Body of pancreas (tissue), 4 donors: ENCODE measurements around the gene DISP3. TPM values are rescaled to one million over a fixed set of nuclear protein-coding genes. Genes with fewer than 3 reads are reported as not detected.

Experiments
- ATAC-seq: fragments of 150-250 bp; one replicate; pipeline ENCODE4 v1.9.1; 2016
- DNase-seq, 4 donors: peaks; one replicate each; pipeline ENCODE4 v3.0.0-alpha.2; 2019
- H3K27ac ChIP-seq, 4 donors: fragments of 200-600 bp; sonication (generic); 1 replicate in 3 of 4; 2 replicates in 1 of 4; pipeline versions ENCODE4 v1.5.1 to v1.6.1; 2016 to 2019; ENCODE audit warnings: mild to moderate bottlenecking in 1 of 4, mixed read lengths in 1 of 4, moderate library complexity in 1 of 4
- H3K27me3 ChIP-seq, 2 donors: fragments of 200-600 bp; sonication (generic); one replicate each; pipeline ENCODE4 v1.6.0; 2016; ENCODE audit warnings: mild to moderate bottlenecking in 1 of 2
- H3K36me3 ChIP-seq, 2 donors: fragments of 200-600 bp; sonication (generic); replicated peaks in 1 of 2; 2 replicates each; pipeline ENCODE4 v1.5.1; 2016; ENCODE audit warnings: low read depth in 2 of 2; ENCODE audit not compliant: insufficient read depth in 1 of 2
- H3K4me1 ChIP-seq: fragments of 200-600 bp; sonication (generic); one replicate; pipeline ENCODE4 v1.6.0; 2016
- H3K4me3 ChIP-seq, 2 donors: fragments of 200-600 bp; sonication (generic); 1 replicate in 1 of 2; 2 replicates in 1 of 2; pipeline ENCODE4 v1.5.1; 2016 to 2019
- H3K9me3 ChIP-seq, 3 donors: fragments of 200-600 bp; sonication (generic); 1 replicate in 2 of 3; 2 replicates in 1 of 3; pipeline ENCODE4 v1.5.1; 2016
- CTCF ChIP-seq, 7 experiments: fragments of 450-650 bp in 4 of 7; fragments of 200-600 bp in 3 of 7; sonication (generic) in 3 of 7; IDR thresholded peaks; one replicate each; pipeline ENCODE4 v1.5.1; 2016 to 2019; ENCODE audit warnings: antibody characterized with exemption in 7 of 7
- POLR2A ChIP-seq, 3 donors: fragments of 450-650 bp; IDR thresholded peaks; one replicate each; pipeline ENCODE4 v1.6.1; 2016; ENCODE audit warnings: antibody characterized with exemption in 3 of 3, mild to moderate bottlenecking in 2 of 3
- WGBS, 2 donors: methylation state at CpG; one replicate each; pipeline ENCODE4 v1.1.5; 2017; 5-methylcytosine and 5-hydroxymethylcytosine counted together
- intact Hi-C: fragments of 100-400 bp; cut with DNase I; formaldehyde crosslinking; loops from one replicate; pipeline ENCODE4 v1.15.1; 2023
- total RNA-seq, 2 donors: library from RNA; depleted of rRNA; stranded (reverse); fragments of >200 nt; gene quantifications; one replicate each; pipeline ENCODE4 v1.1.0, GENCODE V29; 2016

The DISP3 gene
- total RNA-seq, 2 donors from 2014 or later: 0.33 TPM; not detected in 1

GRCh38 chr1:11471473-11471872 lies 7.5 kb upstream of the DISP3 start:
- no peak overlapping the region for H3K4me3 ChIP-seq
- no peak overlapping the region for H3K27ac ChIP-seq
- no peaks in the 10 kb centered on the region for H3K9me3 ChIP-seq
- no peaks in the 10 kb centered on the region for H3K36me3 ChIP-seq
- no peaks in the 10 kb centered on the region for H3K4me1 ChIP-seq
- TF ChIP-seq POLR2A (IDR thresholded peaks at IDR 0.05): no peak
- no peak for TF ChIP-seq CTCF (IDR thresholded peaks at IDR 0.05)
- 7 to 50% methylated on average over 1 of the region's 1 CpG for WGBS, 2 donors
- ATAC-seq: no peak
- no peaks in the 10 kb centered on the region for H3K27me3 ChIP-seq
- no peak for DNase-seq
- intact Hi-C loops: no loop called here

- ATAC-seq: no peak
- H3K36me3 ChIP-seq: no peaks in the 10 kb centered on the region
- no peak for DNase-seq
- no peaks in the 10 kb centered on the region for H3K4me1 ChIP-seq
- 73 to 76% methylated on average over 2 of the region's 2 CpGs for WGBS, 2 donors
- no peak overlapping the region for H3K4me3 ChIP-seq
- H3K27ac ChIP-seq: no peak overlapping the region
- no peaks in the 10 kb centered on the region for H3K9me3 ChIP-seq
- no peak for TF ChIP-seq POLR2A (IDR thresholded peaks at IDR 0.05)
- no peak for TF ChIP-seq CTCF (IDR thresholded peaks at IDR 0.05)
- intact Hi-C loops: no loop called here
- no peaks in the 10 kb centered on the region for H3K27me3 ChIP-seq
Measured at GRCh38 chr1:11472284-11472683, 6.7 kb upstream of the DISP3 start.

- Histone ChIP-seq H3K4me1 (no peaks in the 10 kb centered on the region), H3K27me3 (no peaks in the 10 kb centered on the region), H3K9me3 (no peaks in the 10 kb centered on the region), H3K4me3 (no peak overlapping the region), H3K36me3 (no peaks in the 10 kb centered on the region), H3K27ac (no peak overlapping the region)
- 45 to 100% methylated on average over 1 to 3 of the region's 3 CpGs for WGBS, 2 donors
- intact Hi-C loops: no loop called here
- TF ChIP-seq POLR2A (IDR thresholded peaks at IDR 0.05): no peak
- TF ChIP-seq CTCF (IDR thresholded peaks at IDR 0.05): no peak
- no peak for DNase-seq
- ATAC-seq: no peak
Measured at GRCh38 chr1:11472741-11473140, 6.2 kb upstream of the DISP3 start.

GRCh38 chr1:11473491-11474034 lies 5.4 kb upstream of the DISP3 start:
- TF ChIP-seq POLR2A (IDR thresholded peaks at IDR 0.05) (no peak), CTCF (IDR thresholded peaks at IDR 0.05) (no peak)
- H3K9me3 ChIP-seq: no peaks in the 10 kb centered on the region
- no peaks in the 10 kb centered on the region for H3K36me3 ChIP-seq
- ATAC-seq (no peak), DNase-seq (no peak)
- peaks cover 4% of the 10 kb centered on the region for H3K4me1 ChIP-seq
- no peak overlapping the region for H3K4me3 ChIP-seq
- H3K27ac ChIP-seq: no peak overlapping the region
- no peaks in the 10 kb centered on the region for H3K27me3 ChIP-seq
- intact Hi-C loops: no loop called here
- 40 to 46% methylated on average over 8 of the region's 8 CpGs for WGBS, 2 donors

- Histone ChIP-seq H3K4me1 (peaks cover 17% of the 10 kb centered on the region), H3K27me3 (peaks cover 0 to 4% of the 10 kb centered on the region in 2 donors), H3K36me3 (no peaks in the 10 kb centered on the region), H3K9me3 (no peaks in the 10 kb centered on the region), H3K4me3 (no peak overlapping the region), H3K27ac (no peak overlapping the region)
- intact Hi-C loops: no loop called here
- WGBS, 2 donors: 59 to 74% methylated on average over 5 of the region's 5 CpGs
- ATAC-seq: no peak
- TF ChIP-seq POLR2A (IDR thresholded peaks at IDR 0.05): no peak
- no peak for TF ChIP-seq CTCF (IDR thresholded peaks at IDR 0.05)
- no peak for DNase-seq
Measured at GRCh38 chr1:11474826-11475225, 4.1 kb upstream of the DISP3 start.
